Activated naive CD8-positive, alpha-beta T cell treated with anti-CD3 and anti-CD28 coated beads, Interleukin-2, amount 50 U/mL, for 24 hours (primary cell): ENCODE data around the gene TTLL1.

Experiments
- ATAC-seq: fragments of 150-1000 bp; cut with Tn5 transposase; one replicate; pipeline ENCODE4 v1.10.0; 2021
- DNase-seq: peaks from one replicate; pipeline ENCODE4 v3.0.0; 2021
- H3K27ac Mint-ChIP-seq: one replicate; pipeline ENCODE4 v1.8.0; 2021; ENCODE audit warnings: mild to moderate bottlenecking, mixed read lengths
- H3K27me3 Mint-ChIP-seq: one replicate; pipeline ENCODE4 v1.8.0; 2021; ENCODE audit warnings: mixed read lengths
- H3K36me3 Mint-ChIP-seq: one replicate; pipeline ENCODE4 v1.8.0; 2021; ENCODE audit warnings: low read depth, mixed read lengths
- H3K4me1 Mint-ChIP-seq: one replicate; pipeline ENCODE4 v1.8.0; 2021; ENCODE audit warnings: mixed read lengths
- H3K4me3 Mint-ChIP-seq: one replicate; pipeline ENCODE4 v1.8.0; 2021; ENCODE audit warnings: mild to moderate bottlenecking, moderate library complexity, mixed read lengths
- H3K9me3 Mint-ChIP-seq: one replicate; pipeline ENCODE4 v1.8.0; 2021; ENCODE audit warnings: mixed read lengths

The TTLL1 gene

GRCh38 chr22:42991010-42991651 lies 98.1 kb downstream of the TTLL1 start:
- H3K9me3 Mint-ChIP-seq: no peaks in the 10 kb centered on the region
- ATAC-seq: peak; percentile 59
- no peak overlapping the region for H3K27ac Mint-ChIP-seq
- no peak overlapping the region for H3K4me3 Mint-ChIP-seq
- H3K36me3 Mint-ChIP-seq: no peaks in the 10 kb centered on the region
- H3K4me1 Mint-ChIP-seq: peaks cover 35% of the 10 kb centered on the region
- H3K27me3 Mint-ChIP-seq: no peaks in the 10 kb centered on the region
- DNase-seq: no peak

- ATAC-seq: no peak
- Mint-ChIP-seq H3K27ac (no peak overlapping the region), H3K4me3 (no peak overlapping the region)
These were observed 98.9 kb downstream of the TTLL1 start for GRCh38 chr22:42990131-42990838.

More at GRCh38 chr22:42990131-42990838, 98.9 kb downstream of the TTLL1 start:
- no peaks in the 10 kb centered on the region for H3K27me3 Mint-ChIP-seq
- H3K4me1 Mint-ChIP-seq: peaks cover 32% of the 10 kb centered on the region
- no peaks in the 10 kb centered on the region for H3K36me3 Mint-ChIP-seq
- no peaks in the 10 kb centered on the region for H3K9me3 Mint-ChIP-seq
- DNase-seq: no peak
